Mesenchymal stem cell (in vitro differentiated cells and primary cell): ENCODE data around the gene MYBPC1.
A peak's percentile ranks its signal among the peaks of the same experiment; 100 is the strongest.

Experiments used
- DNase-seq: peaks from one replicate; pipeline ENCODE4 v3.0.0-alpha.2; 2013
- H2AFZ ChIP-seq: one replicate; pipeline ENCODE4 v1.6.1; 2013; ENCODE audit warnings: low read depth, mild to moderate bottlenecking, control low read depth, inconsistent platforms, low read length, moderate library complexity
- H2AK5ac ChIP-seq: 2 replicates; pipeline ENCODE4 v1.6.1; 2013; ENCODE audit warnings: low read length, moderate library complexity, mild to moderate bottlenecking, inconsistent platforms; ENCODE audit not compliant: severe bottlenecking
- H2BK120ac ChIP-seq: one replicate; pipeline ENCODE4 v1.6.1; 2013; ENCODE audit warnings: low read depth, mild to moderate bottlenecking, inconsistent platforms, low read length, moderate library complexity
- H2BK12ac ChIP-seq, 2 experiments: one replicate each; pipeline ENCODE4 v1.6.1; 2013; ENCODE audit warnings: inconsistent platforms in 2 of 2, low read length in 2 of 2, mild to moderate bottlenecking in 2 of 2, moderate library complexity in 2 of 2, control low read depth in 1 of 2
- H2BK15ac ChIP-seq: one replicate; pipeline ENCODE4 v1.6.1; 2013; ENCODE audit warnings: mild to moderate bottlenecking, low read depth, inconsistent platforms; ENCODE audit not compliant: poor library complexity, severe bottlenecking
- H2BK5ac ChIP-seq: 2 replicates; pipeline ENCODE4 v1.6.1; 2013; ENCODE audit warnings: low read depth, mild to moderate bottlenecking, low read length, control low read depth, inconsistent platforms; ENCODE audit not compliant: poor library complexity, severe bottlenecking
- H3K14ac ChIP-seq, 2 experiments: one replicate each; pipeline ENCODE4 v1.6.1; 2013; ENCODE audit warnings: inconsistent platforms in 2 of 2, low read length in 2 of 2, control low read depth in 1 of 2, mild to moderate bottlenecking in 1 of 2, moderate library complexity in 1 of 2
- H3K18ac ChIP-seq, 2 experiments: one replicate each; pipeline ENCODE4 v1.6.1; 2013; ENCODE audit warnings: inconsistent platforms in 2 of 2, low read length in 2 of 2, control low read depth in 1 of 2, low read depth in 1 of 2, mild to moderate bottlenecking in 1 of 2
- H3K23ac ChIP-seq, 2 experiments: one replicate each; pipeline ENCODE4 v1.6.1; 2013; ENCODE audit warnings: inconsistent platforms in 2 of 2, low read length in 2 of 2, mild to moderate bottlenecking in 2 of 2, moderate library complexity in 2 of 2, control low read depth in 1 of 2
- H3K27ac ChIP-seq: 2 replicates; pipeline ENCODE4 v1.5.1; 2013; ENCODE audit warnings: mild to moderate bottlenecking, moderate library complexity, low read length, control low read depth, inconsistent platforms; ENCODE audit not compliant: poor library complexity, severe bottlenecking
- H3K27me3 ChIP-seq, 2 experiments: 2 replicates each; pipeline versions ENCODE4 v1.6.1 to v1.7.0; 2013; ENCODE audit warnings: low read length in 2 of 2, mild to moderate bottlenecking in 2 of 2, moderate library complexity in 2 of 2, control low read depth in 1 of 2, inconsistent platforms in 1 of 2; ENCODE audit not compliant: control insufficient read depth in 1 of 2, insufficient read depth in 1 of 2
- H3K36me3 ChIP-seq, 2 experiments: 2 replicates each; pipeline versions ENCODE4 v1.6.1 to v1.7.0; 2013; ENCODE audit warnings: low read length in 2 of 2, control low read depth in 1 of 2, inconsistent platforms in 1 of 2, low read depth in 1 of 2, mild to moderate bottlenecking in 1 of 2; ENCODE audit not compliant: insufficient read depth in 2 of 2, control insufficient read depth in 1 of 2
- H3K4ac ChIP-seq, 2 experiments: one replicate each; pipeline ENCODE4 v1.6.1; 2013; ENCODE audit warnings: inconsistent platforms in 2 of 2, low read length in 2 of 2, mild to moderate bottlenecking in 2 of 2, moderate library complexity in 2 of 2, control low read depth in 1 of 2, low read depth in 1 of 2
- H3K4me1 ChIP-seq: 2 replicates; pipeline ENCODE4 v1.6.1; 2013; ENCODE audit warnings: low read depth, low read length, control low read depth; ENCODE audit not compliant: control insufficient read depth, insufficient read depth
- H3K4me2 ChIP-seq: 2 replicates; pipeline ENCODE4 v1.6.1; 2013; ENCODE audit warnings: low read length, mild to moderate bottlenecking, inconsistent platforms; ENCODE audit not compliant: poor library complexity, severe bottlenecking
- H3K4me3 ChIP-seq, 2 experiments: 2 replicates each; pipeline versions ENCODE4 v1.5.1 to v1.7.0; 2013; ENCODE audit warnings: low read length in 2 of 2, mild to moderate bottlenecking in 2 of 2, control low read depth in 1 of 2, low read depth in 1 of 2; ENCODE audit not compliant: insufficient read depth in 1 of 2
- H3K79me1 ChIP-seq: replicated peaks from 2 replicates; pipeline ENCODE4 v1.6.1; 2013; ENCODE audit warnings: mild to moderate bottlenecking, control low read depth, low read length, inconsistent platforms; ENCODE audit not compliant: poor library complexity, severe bottlenecking
- H3K9ac ChIP-seq: 2 replicates; pipeline ENCODE4 v1.7.0; 2013; ENCODE audit warnings: mild to moderate bottlenecking, low read length, moderate library complexity
- H3K9me3 ChIP-seq: 2 replicates; pipeline ENCODE4 v1.7.0; 2013; ENCODE audit warnings: mild to moderate bottlenecking, low read length; ENCODE audit not compliant: control insufficient read depth
- H4K8ac ChIP-seq: one replicate; pipeline ENCODE4 v1.6.1; 2013; ENCODE audit warnings: inconsistent platforms, mild to moderate bottlenecking, low read length, moderate library complexity
- H4K91ac ChIP-seq: one replicate; pipeline ENCODE4 v1.6.1; 2013; ENCODE audit warnings: mild to moderate bottlenecking, low read length, inconsistent platforms
- WGBS: methylation state at CpG from one replicate; pipeline ENCODE4 v1.1.7; 2013; ENCODE audit warnings: mixed read lengths; 5-methylcytosine and 5-hydroxymethylcytosine counted together

The MYBPC1 gene

DNA sequence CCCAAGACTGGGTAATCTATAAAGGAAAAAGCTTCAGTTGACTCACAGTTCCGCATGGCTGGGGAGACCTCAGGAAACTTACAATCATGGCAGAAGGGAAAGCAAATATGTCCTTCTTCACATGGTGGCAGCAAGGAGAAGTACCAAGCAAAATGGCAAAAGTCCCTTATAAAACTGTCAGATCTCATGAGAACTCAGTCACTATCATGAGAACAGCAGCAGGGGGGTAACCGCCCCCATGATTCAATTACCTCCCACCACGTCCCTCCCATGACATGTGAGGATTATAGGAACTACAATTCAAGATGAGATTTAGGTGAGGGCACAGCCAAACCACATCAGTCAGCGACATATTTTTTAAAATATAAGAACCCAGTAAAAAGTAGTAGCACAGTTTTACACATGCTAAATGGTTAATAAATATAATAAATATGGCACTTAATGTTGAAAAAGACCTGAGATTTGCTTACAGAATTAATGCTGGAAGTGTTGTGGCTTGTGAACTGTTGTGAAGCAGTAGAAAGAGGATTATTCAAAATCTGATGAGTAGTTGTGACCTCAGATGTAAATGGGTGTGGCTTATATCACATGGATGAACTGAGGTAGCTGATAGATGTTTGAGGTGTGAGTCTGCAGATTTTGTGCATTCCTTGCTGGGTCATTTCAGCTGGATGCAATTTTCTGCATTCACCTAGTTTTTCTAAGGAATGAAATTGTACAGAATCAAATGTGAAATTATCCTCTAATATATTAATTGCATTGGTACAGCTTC lies 55.8 kb downstream of the MYBPC1 start:
- Histone ChIP-seq H2BK120ac (no peak overlapping the region), H3K18ac (no peak overlapping the region), H3K4me3 (no peak overlapping the region), H3K9me3 (no peaks in the 10 kb centered on the region), H3K14ac (no peak overlapping the region), H2BK15ac (no peak overlapping the region), H3K36me3 (no peaks in the 10 kb centered on the region), H3K27me3 (no peaks in the 10 kb centered on the region), H3K9ac (no peak overlapping the region), H4K8ac (no peak overlapping the region), H3K4me1 (no peaks in the 10 kb centered on the region), H2BK5ac (no peak overlapping the region), H3K27ac (no peak overlapping the region), H3K4ac (no peak overlapping the region), H3K79me1 (no peaks in the 10 kb centered on the region), H2BK12ac (no peak overlapping the region), H3K23ac (no peak overlapping the region), H2AK5ac (no peak overlapping the region), H3K4me2 (no peak overlapping the region), H4K91ac (no peak overlapping the region), H2AFZ (no peak overlapping the region)
- DNase-seq: no peak
- WGBS: 94% methylated on average over 1 of the region's 4 CpGs

DNA sequence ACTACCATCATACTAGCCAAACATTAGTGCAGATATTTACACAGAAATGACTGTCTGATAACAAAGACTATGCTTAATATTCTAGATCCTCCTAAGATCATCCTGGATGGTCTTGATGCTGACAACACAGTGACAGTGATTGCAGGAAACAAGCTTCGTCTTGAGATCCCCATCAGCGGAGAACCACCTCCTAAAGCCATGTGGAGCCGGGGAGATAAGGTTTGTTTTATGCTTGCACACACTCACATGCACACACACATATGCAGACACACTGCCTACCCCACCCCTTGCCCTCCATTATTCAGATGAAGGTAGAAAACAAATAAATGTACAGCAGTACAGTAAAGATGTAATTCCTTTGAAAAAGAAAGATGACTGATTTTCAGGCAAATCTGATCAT lies 58.3 kb downstream of the MYBPC1 start:
- Histone ChIP-seq H4K91ac (no peak overlapping the region), H3K4me1 (no peaks in the 10 kb centered on the region)

DNA sequence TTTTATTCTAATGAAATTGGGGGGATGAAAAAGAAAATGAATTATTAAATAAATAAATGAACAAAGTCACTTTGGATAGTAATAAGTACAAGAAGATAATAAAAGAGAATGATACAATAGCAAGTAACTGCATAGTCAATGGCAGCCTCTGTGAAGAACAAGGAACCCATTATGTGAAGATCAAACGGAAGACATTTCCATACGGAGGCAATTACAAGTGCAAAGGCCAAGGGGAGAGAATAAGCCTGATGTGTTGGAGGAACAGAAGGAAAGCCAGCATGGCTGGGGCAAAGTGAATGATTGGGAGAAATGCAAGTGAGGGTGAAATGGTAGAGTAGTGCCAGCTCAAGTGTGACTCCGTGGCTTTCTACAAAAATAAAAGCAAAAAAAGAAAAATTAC lies 58.7 kb downstream of the MYBPC1 start:
- Histone ChIP-seq H3K4me1 (no peaks in the 10 kb centered on the region), H2AFZ (no peak overlapping the region), H3K18ac (no peak overlapping the region), H2BK12ac (no peak overlapping the region), H3K14ac (no peak overlapping the region), H3K4me3 (no peak overlapping the region), H2BK5ac (no peak overlapping the region), H2BK120ac (no peak overlapping the region), H3K79me1 (no peaks in the 10 kb centered on the region), H3K27ac (no peak overlapping the region), H3K9me3 (no peaks in the 10 kb centered on the region), H2BK15ac (no peak overlapping the region), H4K8ac (no peak overlapping the region), H2AK5ac (no peak overlapping the region), H4K91ac (no peak overlapping the region), H3K23ac (no peak overlapping the region), H3K9ac (no peak overlapping the region), H3K4ac (no peak overlapping the region), H3K36me3 (no peaks in the 10 kb centered on the region), H3K4me2 (no peak overlapping the region), H3K27me3 (no peaks in the 10 kb centered on the region)
- 49% methylated on average over 2 of the region's 3 CpGs for WGBS
- DNase-seq: no peak

More for the DNA sequence above, 58.3 kb downstream of the MYBPC1 start:
- no peak overlapping the region for H3K4me2 ChIP-seq
- H3K4ac ChIP-seq: no peak overlapping the region
- no peaks in the 10 kb centered on the region for H3K79me1 ChIP-seq
- no peak overlapping the region for H2BK5ac ChIP-seq
- no peak overlapping the region for H2BK120ac ChIP-seq
- H3K9me3 ChIP-seq: no peaks in the 10 kb centered on the region
- no peaks in the 10 kb centered on the region for H3K27me3 ChIP-seq
- DNase-seq: no peak
- no peak overlapping the region for H2BK15ac ChIP-seq
- no peak overlapping the region for H3K27ac ChIP-seq
- H2AFZ ChIP-seq: no peak overlapping the region
- H3K23ac ChIP-seq: no peak overlapping the region
- no peak overlapping the region for H2AK5ac ChIP-seq
- 89% methylated on average over 3 of the region's 3 CpGs for WGBS
- no peaks in the 10 kb centered on the region for H3K36me3 ChIP-seq
- H4K8ac ChIP-seq: no peak overlapping the region
- no peak overlapping the region for H3K9ac ChIP-seq
- peak overlapping the region in 1 of 2 experiments; percentile 60 for H3K14ac ChIP-seq
- H3K18ac ChIP-seq: no peak overlapping the region
- no peak overlapping the region for H2BK12ac ChIP-seq
- H3K4me3 ChIP-seq: no peak overlapping the region

DNA sequence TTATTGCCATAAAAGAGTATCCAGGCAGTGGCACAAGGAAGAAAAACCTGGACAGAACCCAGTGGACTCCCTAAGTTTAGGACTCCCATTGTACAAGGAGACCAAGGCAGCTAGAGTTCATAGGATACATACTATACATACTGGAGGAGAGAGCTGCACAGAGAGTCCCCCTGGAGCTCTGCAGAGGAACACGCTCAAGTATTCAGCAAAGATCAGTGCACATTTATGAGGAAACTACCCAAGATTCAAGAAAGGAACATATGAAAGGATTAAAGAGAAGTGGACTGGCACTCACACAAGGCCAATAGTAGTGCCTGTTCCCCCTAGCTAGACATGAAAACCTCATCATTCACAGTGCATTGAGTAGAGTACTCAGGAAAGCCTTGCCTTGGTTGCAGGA lies 59.7 kb downstream of the MYBPC1 start:
- Histone ChIP-seq H3K23ac (no peak overlapping the region), H3K79me1 (no peaks in the 10 kb centered on the region), H2AK5ac (no peak overlapping the region), H2BK120ac (no peak overlapping the region), H3K9ac (no peak overlapping the region), H2BK12ac (no peak overlapping the region), H2AFZ (no peak overlapping the region), H3K4ac (no peak overlapping the region), H2BK5ac (no peak overlapping the region), H3K18ac (no peak overlapping the region), H4K91ac (no peak overlapping the region), H3K4me2 (no peak overlapping the region), H3K36me3 (no peaks in the 10 kb centered on the region), H2BK15ac (no peak overlapping the region), H4K8ac (no peak overlapping the region), H3K27me3 (peaks cover 0 to under 1% of the 10 kb centered on the region in 2 experiments), H3K4me3 (no peak overlapping the region), H3K27ac (no peak overlapping the region), H3K4me1 (no peaks in the 10 kb centered on the region), H3K9me3 (no peaks in the 10 kb centered on the region), H3K14ac (no peak overlapping the region)
- WGBS: no CpG with 5 or more reads among the region's 1 CpG
- no peak for DNase-seq
